HG03378 (cell line): ENCODE data around the gene GEN1.
A peak's percentile ranks its signal among the peaks of the same experiment; 100 is the strongest.
"Not testable (repeated sequence)": the region's sequence is repeated elsewhere in the genome, so short reads cannot be mapped to it uniquely, and the experiment has no call there.

Experiments
- ATAC-seq: cut with Tn5 transposase; IDR thresholded peaks from one replicate; pipeline ENCODE4 v1.9.1; 2021; ENCODE audit warnings: mild to moderate bottlenecking, moderate library complexity; ENCODE audit not compliant: unreplicated experiment

GEN1 gene

DNA sequence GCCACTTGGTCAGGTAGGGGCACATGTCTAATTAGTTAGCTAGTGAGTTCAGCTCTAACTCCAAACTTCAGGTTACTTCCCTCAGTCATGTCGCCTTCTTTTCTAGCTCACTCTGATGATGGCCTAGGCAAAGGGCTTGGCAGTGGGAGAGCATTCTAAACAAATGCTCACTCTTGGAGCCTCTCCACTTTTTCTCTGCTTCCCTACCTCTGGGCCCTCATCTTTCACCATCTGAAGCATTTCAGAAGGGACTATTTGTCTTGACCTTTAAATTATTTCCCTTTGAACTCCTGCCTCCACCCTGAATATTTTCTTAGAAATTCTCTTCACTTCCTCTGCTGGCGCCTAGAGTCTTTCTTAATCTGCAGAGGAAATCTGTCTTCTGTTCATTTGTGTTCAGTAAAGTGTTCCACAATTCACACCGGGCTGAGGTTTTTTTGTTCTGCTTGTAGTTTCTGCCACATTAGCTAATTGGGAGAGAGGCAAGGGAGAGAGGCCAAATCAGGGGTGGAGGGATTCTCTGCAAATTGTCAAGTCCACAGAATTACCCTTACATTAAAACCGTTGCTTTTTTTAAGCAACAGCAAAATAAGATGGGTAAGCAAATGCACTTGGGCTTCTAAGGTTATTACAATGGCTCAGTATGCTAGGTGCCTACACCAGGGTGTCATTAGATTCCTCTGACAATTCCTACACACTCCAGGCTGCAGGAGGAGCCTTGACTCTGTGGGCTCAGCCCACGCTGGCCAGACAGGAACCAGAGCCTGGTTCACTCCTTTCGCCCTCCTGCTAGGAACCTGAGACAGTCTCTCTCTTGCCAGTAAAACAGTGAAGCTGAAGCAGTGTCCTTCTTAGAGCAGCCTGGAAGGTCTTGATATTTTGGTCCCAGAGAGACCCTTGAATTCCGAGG, 67.9 kb downstream of the GEN1 start:
- ATAC-seq: peak; percentile 39

- ATAC-seq: peak; percentile 70
Observed at GRCh38 chr2:17822445-17823117, 68.6 kb downstream of the GEN1 start.

DNA sequence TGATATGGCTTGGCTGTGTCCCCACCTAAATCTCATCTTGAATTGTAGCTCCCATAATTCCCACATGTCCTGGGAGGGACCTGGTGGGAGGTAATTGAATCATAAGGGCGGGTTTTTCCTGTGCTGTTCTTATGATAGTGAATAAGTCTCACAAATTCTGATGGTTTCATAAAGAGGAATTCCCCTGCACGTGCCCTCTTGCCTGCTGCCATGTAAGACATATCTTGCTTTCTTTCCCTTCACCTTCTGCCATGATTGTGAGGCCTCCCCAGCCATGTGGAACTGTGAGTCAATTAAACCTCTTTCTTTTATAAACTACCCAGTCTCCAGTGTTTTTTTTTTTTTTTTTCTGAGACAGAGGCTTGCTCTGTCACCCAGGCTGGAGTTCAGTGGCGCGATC, 69.7 kb downstream of the GEN1 start:
- not testable (repeated sequence) for ATAC-seq

GRCh38 chr2:17827316-17827715, 73.4 kb downstream of the GEN1 start:
- no peak for ATAC-seq

GRCh38 chr2:17827785-17828184, 73.8 kb downstream of the GEN1 start:
- ATAC-seq: no peak

GRCh38 chr2:17830053-17831034, 76.4 kb downstream of the GEN1 start:
- ATAC-seq: peak; percentile 83

GRCh38 chr2:17835516-17835915, 81.6 kb downstream of the GEN1 start:
- no peak for ATAC-seq
